Activated CD4-positive, alpha-beta T cell treated with anti-CD3 and anti-CD28 coated beads for 36 hours (primary cell): Measurements from ENCODE around the gene CCNL2. TPM values are rescaled to one million over a fixed set of nuclear protein-coding genes. Genes with fewer than 3 reads are reported as not detected.

ENCODE experiments used
- ATAC-seq: fragments of 200-7000 bp; cut with Tn5 transposase; one replicate; pipeline ENCODE4 v1.10.0; 2021; ENCODE audit warnings: mild to moderate bottlenecking, moderate library complexity
- CTCF ChIA-PET: fragments of 350-600 bp; sonication (Branson Sonifier 250); formaldehyde crosslinking; loops from one replicate; lab custom pipeline; 2021; ENCODE audit warnings: antibody characterized with exemption; lab: Charles Lee
- POLR2A ChIA-PET: fragments of 350-600 bp; sonication (Branson Sonifier 250); formaldehyde crosslinking; loops from one replicate; lab custom pipeline; 2021; ENCODE audit warnings: antibody characterized with exemption, inconsistent platforms; lab: Charles Lee
- DNase-seq: peaks from one replicate; pipeline ENCODE4 v3.0.0-alpha.2; 2020
- H3K27ac Mint-ChIP-seq: one replicate; pipeline ENCODE4 v1.8.0; 2021; ENCODE audit warnings: mixed read lengths
- H3K27me3 Mint-ChIP-seq: one replicate; pipeline ENCODE4 v1.8.0; 2021; ENCODE audit warnings: mixed read lengths
- H3K36me3 Mint-ChIP-seq: one replicate; pipeline ENCODE4 v1.8.0; 2021; ENCODE audit warnings: low read depth, mixed read lengths
- H3K4me1 Mint-ChIP-seq: one replicate; pipeline ENCODE4 v1.8.0; 2021; ENCODE audit warnings: mixed read lengths
- H3K4me3 Mint-ChIP-seq: one replicate; pipeline ENCODE4 v1.8.0; 2021; ENCODE audit warnings: mild to moderate bottlenecking, moderate library complexity, mixed read lengths
- H3K9me3 Mint-ChIP-seq: one replicate; pipeline ENCODE4 v1.8.0; 2021; ENCODE audit warnings: low read depth, mixed read lengths
- intact Hi-C, 2 experiments: fragments of 100-400 bp; cut with DNase I in 1 of 2; cut with micrococcal nuclease in 1 of 2; formaldehyde crosslinking; loops; one replicate each; pipeline versions ENCODE4 v1.14.2 to v1.15.1; 2022 to 2024; cut with DNase I, micrococcal nuclease
- total RNA-seq, 2 experiments: library from RNA; stranded (reverse); gene quantifications; one replicate each; pipeline ENCODE4 v1.2.3, GENCODE V29; 2021

The CCNL2 gene
- total RNA-seq, 2 experiments from 2014 or later: 73.6 to 89.7 TPM

GRCh38 chr1:1367315-1367714 lies 31.8 kb downstream of the CCNL2 start:
- ATAC-seq (no peak), DNase-seq (no peak)
- intact Hi-C loops: no loop called here
- peaks cover 17% of the 10 kb centered on the region for H3K4me1 Mint-ChIP-seq
- no peak overlapping the region for H3K4me3 Mint-ChIP-seq
- H3K9me3 Mint-ChIP-seq: no peaks in the 10 kb centered on the region
- H3K36me3 Mint-ChIP-seq: no peaks in the 10 kb centered on the region
- ChIA-PET CTCF (no interaction called here), POLR2A (no interaction called here)
- no peak overlapping the region for H3K27ac Mint-ChIP-seq
- no peaks in the 10 kb centered on the region for H3K27me3 Mint-ChIP-seq

DNA sequence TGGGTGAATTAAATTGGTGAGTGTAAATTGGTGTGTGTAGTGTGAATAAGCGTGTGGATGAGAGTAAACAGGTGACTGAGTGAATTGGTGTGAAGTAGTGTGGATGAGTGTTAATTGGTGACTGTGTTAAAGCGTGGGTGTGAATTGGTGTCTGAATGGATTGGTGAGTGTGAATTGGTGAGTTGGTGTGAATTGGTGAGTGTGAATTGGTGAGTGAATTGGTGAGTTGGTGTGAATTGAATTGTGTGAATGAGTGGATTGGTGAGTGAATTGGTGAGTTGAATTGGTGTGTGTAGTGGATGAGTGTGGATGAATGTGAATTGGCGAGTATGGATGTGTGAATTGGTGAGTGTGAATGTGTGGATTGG lies 32.5 kb downstream of the CCNL2 start:
- Mint-ChIP-seq H3K9me3 (no peaks in the 10 kb centered on the region), H3K36me3 (no peaks in the 10 kb centered on the region), H3K27ac (no peak overlapping the region), H3K4me1 (peaks cover 12% of the 10 kb centered on the region), H3K4me3 (no peak overlapping the region), H3K27me3 (no peaks in the 10 kb centered on the region)
- ATAC-seq: no peak
- no peak for DNase-seq
- intact Hi-C loops: no loop called here
- CTCF ChIA-PET: no interaction called here
- POLR2A ChIA-PET: no interaction called here

DNA sequence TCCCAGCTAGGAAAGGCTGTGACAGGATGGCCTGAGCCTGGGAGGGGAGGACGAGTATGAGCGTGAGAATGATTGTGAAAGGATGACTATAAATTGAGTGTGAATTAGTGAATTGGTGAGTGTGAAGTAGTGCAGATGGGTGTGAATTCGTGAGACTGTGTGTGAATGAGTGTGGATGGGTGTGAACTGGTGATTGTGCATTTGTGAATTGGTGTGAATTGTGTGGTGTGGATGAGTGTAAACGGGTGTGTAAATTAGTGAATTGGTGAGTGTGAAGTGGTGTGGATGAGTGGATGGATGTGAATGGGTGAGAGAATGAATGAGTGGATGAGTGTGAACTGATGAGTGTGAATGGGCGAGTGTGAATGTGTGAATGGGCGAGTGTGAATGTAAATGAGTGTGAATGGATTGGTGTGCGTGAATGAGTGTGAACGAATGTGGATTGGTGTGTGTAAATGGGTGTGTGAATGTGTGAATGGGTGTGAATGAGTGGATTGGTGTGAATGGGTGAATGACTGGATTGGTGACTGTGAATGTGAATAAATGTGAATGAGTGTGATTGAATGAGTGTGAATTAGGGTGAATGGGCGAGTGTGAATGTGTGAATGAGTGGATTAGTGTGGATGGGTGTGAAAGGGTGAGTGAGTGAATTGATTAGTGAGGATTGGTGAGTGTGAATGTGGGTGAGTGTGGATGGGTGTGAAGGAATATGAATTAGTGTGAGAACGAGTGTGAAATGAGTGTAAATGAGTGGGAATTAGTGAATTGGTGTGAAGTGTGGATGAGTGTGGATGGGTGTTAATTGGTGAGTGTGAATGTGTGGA lies 33.0 kb downstream of the CCNL2 start:
- H3K27me3 Mint-ChIP-seq: no peaks in the 10 kb centered on the region
- intact Hi-C loops: no loop called here
- H3K4me1 Mint-ChIP-seq: peaks cover 7% of the 10 kb centered on the region
- H3K27ac Mint-ChIP-seq: no peak overlapping the region
- ChIA-PET CTCF (interaction anchor here (1.1 kb wide), 1 partner anchor 14 kb away, joined by 3 read pairs; no protein-coding TSS in a partner anchor), POLR2A (no interaction called here)
- no peaks in the 10 kb centered on the region for H3K36me3 Mint-ChIP-seq
- no peaks in the 10 kb centered on the region for H3K9me3 Mint-ChIP-seq
- no peak for ATAC-seq
- DNase-seq: no peak
- no peak overlapping the region for H3K4me3 Mint-ChIP-seq

GRCh38 chr1:1364266-1364665 lies 34.9 kb downstream of the CCNL2 start:
- no peaks in the 10 kb centered on the region for H3K9me3 Mint-ChIP-seq
- H3K36me3 Mint-ChIP-seq: no peaks in the 10 kb centered on the region
- intact Hi-C loops: no loop called here
- H3K4me1 Mint-ChIP-seq: peaks cover 4% of the 10 kb centered on the region
- no peak overlapping the region for H3K4me3 Mint-ChIP-seq
- ChIA-PET POLR2A (no interaction called here), CTCF (interaction anchor here (2.4 kb wide), 1 partner anchor 8 kb away, joined by 11 read pairs; no protein-coding TSS in a partner anchor)
- DNase-seq: no peak
- H3K27me3 Mint-ChIP-seq: peaks cover 4% of the 10 kb centered on the region
- no peak overlapping the region for H3K27ac Mint-ChIP-seq
- ATAC-seq: no peak

DNA sequence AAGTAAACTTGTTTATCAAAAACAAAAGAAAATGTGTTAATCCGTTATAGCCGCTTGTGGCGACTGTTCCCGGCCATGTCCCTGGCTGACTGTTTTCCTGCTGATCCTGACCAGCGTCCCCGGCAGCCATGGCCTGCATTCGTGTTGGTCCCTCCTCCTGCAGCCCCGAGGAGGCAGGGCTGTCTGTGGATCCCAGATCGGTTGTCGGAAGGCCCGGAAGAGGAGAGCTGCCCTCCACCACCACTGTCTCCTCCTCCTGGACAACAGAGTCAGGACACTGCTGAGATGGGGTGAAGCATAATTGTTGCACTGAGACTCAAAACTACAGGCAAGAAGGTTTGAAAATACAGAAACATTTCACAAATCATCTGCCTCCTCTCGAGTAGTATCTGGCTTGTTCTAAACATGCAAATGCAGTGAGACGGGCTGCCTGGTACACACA lies 37.1 kb downstream of the CCNL2 start:
- ChIA-PET POLR2A (no interaction called here), CTCF (interaction anchor here (2.4 kb wide), 1 partner anchor 10 kb away, joined by 11 read pairs; no protein-coding TSS in a partner anchor)
- intact Hi-C loops: no loop called here

DNA sequence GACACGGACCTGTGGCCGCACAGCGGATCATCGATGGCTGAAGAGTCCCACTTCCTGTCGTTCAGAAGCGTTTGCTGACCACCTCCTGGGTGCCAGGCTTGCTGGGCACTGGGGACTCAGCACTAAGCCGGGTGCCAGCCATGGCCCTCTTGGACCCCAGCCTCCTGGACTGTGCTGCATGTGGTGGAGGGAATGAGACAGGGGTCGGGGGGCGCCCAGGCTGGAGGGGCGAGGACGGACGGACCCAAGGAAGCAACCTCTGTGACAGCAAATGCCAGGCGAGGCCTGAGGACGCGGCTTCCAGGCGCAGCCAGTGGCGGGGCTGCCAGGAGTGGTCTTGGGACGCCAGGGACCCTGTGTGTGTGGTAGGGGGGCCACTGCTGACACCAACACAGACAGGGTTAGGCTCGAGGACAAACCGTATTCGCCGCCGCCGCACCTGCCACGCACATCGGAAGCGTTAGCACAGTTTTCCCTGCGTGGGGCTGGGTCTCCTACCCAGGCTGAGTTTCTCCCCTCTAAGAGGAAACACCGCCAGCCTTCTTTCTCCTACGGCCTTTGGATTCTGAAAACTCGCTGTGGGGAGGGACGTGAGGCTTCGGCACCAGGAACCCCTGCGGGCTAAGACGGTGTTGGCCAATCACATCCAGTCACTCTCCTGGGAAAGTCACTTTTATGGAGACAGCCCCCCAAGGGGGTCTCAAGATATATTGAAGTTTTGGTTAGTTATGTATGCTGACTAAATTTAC lies 37.7 kb downstream of the CCNL2 start:
- no peak for ATAC-seq
- intact Hi-C loops: no loop called here
- peaks cover 10% of the 10 kb centered on the region for H3K4me1 Mint-ChIP-seq

More for the DNA sequence above, 37.1 kb downstream of the CCNL2 start:
- Mint-ChIP-seq H3K4me3 (no peak overlapping the region), H3K9me3 (no peaks in the 10 kb centered on the region), H3K27me3 (peaks cover 7% of the 10 kb centered on the region), H3K4me1 (peaks cover 10% of the 10 kb centered on the region), H3K36me3 (no peaks in the 10 kb centered on the region), H3K27ac (no peak overlapping the region)
- ATAC-seq: no peak
- DNase-seq: no peak

DNA sequence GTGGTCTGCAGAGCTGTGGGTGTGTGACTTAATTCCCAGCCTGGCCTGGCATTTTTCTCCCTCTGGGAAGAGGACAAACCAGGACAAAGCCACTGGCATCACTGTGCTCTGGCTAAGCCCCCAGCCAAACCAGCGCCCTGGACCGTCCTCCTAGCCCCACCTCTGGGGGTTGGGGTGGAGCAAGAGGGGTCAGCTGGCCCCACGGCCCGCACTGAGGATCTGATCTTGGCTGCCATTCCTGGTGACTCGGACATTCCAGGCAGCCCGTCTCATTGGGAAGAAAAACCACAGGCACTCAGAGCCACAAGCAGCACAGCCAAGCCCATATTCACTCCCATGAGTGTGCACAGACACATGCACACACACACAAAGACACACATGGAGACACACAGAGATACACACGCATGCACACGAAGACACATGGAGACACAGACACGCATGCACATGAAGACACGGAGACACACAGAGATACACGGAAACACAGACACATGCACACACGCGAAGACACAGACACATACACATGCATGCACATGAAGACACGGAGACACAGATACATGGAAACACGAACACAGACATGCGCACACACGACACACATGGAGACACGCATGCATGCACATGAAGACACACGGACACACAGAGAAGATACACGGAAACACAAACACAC lies 38.5 kb downstream of the CCNL2 start:
- intact Hi-C loops: no loop called here
- Mint-ChIP-seq H3K9me3 (no peaks in the 10 kb centered on the region), H3K27ac (no peak overlapping the region), H3K36me3 (no peaks in the 10 kb centered on the region), H3K4me3 (no peak overlapping the region), H3K27me3 (peaks cover 7% of the 10 kb centered on the region), H3K4me1 (peaks cover 10% of the 10 kb centered on the region)
- ATAC-seq (no peak), DNase-seq (no peak)
- CTCF ChIA-PET: no interaction called here
- POLR2A ChIA-PET: no interaction called here

More for the DNA sequence above, 37.7 kb downstream of the CCNL2 start:
- no peak overlapping the region for H3K27ac Mint-ChIP-seq
- no peak for DNase-seq
- H3K4me3 Mint-ChIP-seq: no peak overlapping the region
- CTCF ChIA-PET: no interaction called here
- H3K36me3 Mint-ChIP-seq: no peaks in the 10 kb centered on the region
- H3K9me3 Mint-ChIP-seq: no peaks in the 10 kb centered on the region
- peaks cover 7% of the 10 kb centered on the region for H3K27me3 Mint-ChIP-seq
- POLR2A ChIA-PET: no interaction called here

GRCh38 chr1:1359664-1360468 lies 39.3 kb downstream of the CCNL2 start:
- Mint-ChIP-seq H3K36me3 (no peaks in the 10 kb centered on the region), H3K4me3 (no peak overlapping the region), H3K27ac (no peak overlapping the region), H3K27me3 (peaks cover 7% of the 10 kb centered on the region), H3K9me3 (no peaks in the 10 kb centered on the region), H3K4me1 (peaks cover 10% of the 10 kb centered on the region)
- intact Hi-C loops: no loop called here
- ChIA-PET CTCF (no interaction called here), POLR2A (no interaction called here)
- ATAC-seq: no peak
- no peak for DNase-seq

DNA sequence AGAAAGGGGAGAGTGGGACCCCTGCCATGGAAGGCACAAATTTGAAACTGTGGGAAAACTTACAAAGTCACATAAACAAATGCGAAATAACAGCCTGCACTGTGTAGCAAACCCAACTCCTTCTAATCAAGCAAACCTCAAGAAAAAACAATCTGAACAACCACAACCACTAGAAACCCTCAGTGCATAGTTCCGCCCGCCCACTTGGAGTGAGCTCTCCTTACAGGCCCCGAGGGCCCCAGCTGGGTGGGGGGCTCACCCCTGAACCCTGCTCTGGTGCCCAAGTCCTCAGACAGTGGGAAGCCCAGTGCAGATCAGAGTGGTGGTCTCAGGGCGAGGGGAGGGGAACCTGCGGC lies 39.8 kb downstream of the CCNL2 start:
- H3K36me3 Mint-ChIP-seq: no peaks in the 10 kb centered on the region
- DNase-seq (no peak), ATAC-seq (no peak)
- no peak overlapping the region for H3K27ac Mint-ChIP-seq
- H3K4me3 Mint-ChIP-seq: no peak overlapping the region
- ChIA-PET POLR2A (interaction anchor here (0.5 kb wide), 1 partner anchor 37 kb away, joined by 3 read pairs; no protein-coding TSS in a partner anchor), CTCF (interaction anchor here (0.6 kb wide), 1 partner anchor 16 kb away, joined by 3 read pairs; the partner anchor contains the start of gene AURKAIP1)
- H3K4me1 Mint-ChIP-seq: peaks cover 10% of the 10 kb centered on the region
- no peaks in the 10 kb centered on the region for H3K9me3 Mint-ChIP-seq
- intact Hi-C loops: no loop called here
- H3K27me3 Mint-ChIP-seq: peaks cover 8% of the 10 kb centered on the region

DNA sequence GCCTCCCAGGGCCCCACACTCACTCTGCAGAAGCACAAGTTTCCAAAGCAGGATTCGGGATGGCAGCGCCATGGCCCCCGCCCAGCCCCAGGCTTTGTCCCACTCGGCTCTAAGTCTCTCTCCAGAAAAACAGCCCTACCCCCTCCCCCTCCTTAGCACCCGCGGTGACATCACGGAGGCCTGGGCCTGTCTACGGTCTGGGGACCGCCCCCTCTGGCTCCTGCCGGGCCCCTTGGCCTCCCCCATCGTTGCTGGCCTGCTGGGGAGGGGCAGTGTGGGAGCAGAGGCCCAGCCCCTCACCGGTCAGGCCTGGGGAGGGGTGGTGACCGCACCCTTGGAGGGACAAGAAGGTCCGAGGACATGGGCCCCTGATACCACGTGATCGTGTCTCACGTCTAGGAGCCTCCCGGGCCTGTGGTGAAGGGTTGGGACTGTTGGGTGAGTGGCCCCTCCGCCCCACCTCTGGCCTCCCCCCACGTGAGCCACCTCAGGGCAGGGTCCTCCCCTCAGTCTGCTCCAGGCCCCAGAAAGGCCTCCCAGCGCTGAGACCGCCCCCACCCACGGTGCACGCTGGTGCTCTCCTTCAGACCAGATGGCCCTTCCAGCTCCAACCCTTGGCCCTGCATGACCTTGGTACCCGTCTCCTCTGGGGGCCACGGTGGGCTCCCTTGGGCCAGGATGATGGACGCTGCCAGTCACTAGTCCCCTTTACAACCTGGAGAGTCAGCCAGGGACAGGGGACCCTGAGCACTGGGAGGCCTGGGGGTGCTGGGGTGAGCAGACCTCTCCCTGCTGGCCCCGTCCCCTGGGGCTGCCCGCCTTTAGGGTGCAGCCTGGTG lies 40.5 kb downstream of the CCNL2 start, which contains the start of gene MXRA8:
TSS of gene MXRA8 (minus strand) at position 123 of the 839 bp plus-strand sequence. CDS start at position 72, 51 bp downstream.
- DNase-seq (peak; percentile 59), ATAC-seq (peak; percentile 48)
- intact Hi-C loops: no loop called here
- H3K9me3 Mint-ChIP-seq: no peaks in the 10 kb centered on the region
- peaks cover 10% of the 10 kb centered on the region for H3K27me3 Mint-ChIP-seq
- CTCF ChIA-PET: interaction anchor here (0.6 kb wide), 1 partner anchor 17 kb away, joined by 3 read pairs; the partner anchor contains the start of gene AURKAIP1
- no peak within 1 kb of the TSS for H3K4me3 Mint-ChIP-seq
- H3K36me3 Mint-ChIP-seq: no peaks in the 10 kb centered on the region
- POLR2A ChIA-PET: interaction anchor here (0.5 kb wide), 1 partner anchor 38 kb away, joined by 3 read pairs; no protein-coding TSS in a partner anchor
- no peak within 1 kb of the TSS for H3K27ac Mint-ChIP-seq
- H3K4me1 Mint-ChIP-seq: peaks cover 12% of the 10 kb centered on the region
